NOMO-1 treated with dmso at 0.1 percent for 144 hours (cell line): ENCODE results near the gene PRELID2.
"Not testable (repeated sequence)": the region's sequence is repeated elsewhere in the genome, so short reads cannot be mapped to it uniquely, and the experiment has no call there.

Experiments
- DNase-seq: peaks from one replicate; lab custom pipeline; 2025; ENCODE audit not compliant: unreplicated experiment; lab: John Stamatoyannopoulos, UW

Gene PRELID2

DNA sequence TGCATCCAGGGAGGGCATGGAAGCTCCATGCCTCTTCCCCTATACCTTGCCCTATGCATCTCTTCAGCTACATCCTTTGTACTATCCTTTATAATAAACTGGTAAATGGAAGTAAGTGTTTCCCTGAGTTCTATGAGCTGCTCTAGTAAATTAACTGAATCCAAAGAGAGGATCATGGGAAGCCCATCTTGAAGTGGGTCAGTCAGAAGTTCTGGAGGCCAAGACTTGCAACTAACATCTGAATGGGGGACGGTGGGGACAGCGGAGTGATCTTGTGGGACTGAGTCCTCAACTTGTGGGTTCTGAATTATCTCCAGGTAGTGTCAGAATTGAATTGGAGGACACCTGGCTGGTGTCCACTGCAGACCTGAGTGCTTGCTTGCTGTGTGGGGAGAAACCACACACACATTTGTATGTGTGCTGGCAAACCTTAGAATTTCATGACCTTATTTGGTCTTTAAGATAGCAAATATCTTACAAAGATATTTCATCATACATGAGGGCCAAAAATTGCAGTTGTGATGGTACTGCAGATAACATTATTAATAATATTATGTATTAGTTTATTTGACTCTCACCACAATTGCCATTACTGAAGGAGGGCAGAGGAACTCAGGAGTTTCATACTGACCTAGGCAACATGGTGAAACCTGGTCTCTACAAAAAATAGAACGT, 5.5 kb upstream of the PRELID2 start:
- no peak for DNase-seq

DNA sequence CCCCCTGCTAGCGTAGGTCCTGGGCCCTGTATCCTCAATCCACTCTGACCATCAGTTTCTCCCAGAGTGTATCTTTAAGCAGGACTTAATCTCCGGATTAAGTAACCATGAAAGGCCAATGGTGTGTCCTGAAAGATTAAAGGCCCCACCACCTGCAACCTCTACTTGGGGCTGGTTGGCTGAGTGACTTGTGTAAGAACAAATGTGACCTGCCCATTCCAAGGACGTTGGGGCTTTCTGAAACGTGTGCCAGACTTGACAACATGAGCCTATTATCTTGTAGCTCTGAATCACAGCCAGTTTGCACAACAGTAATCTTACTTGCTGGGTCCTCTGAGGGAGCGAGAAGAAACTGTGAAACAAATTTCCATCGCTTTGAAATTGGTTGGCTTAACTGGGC, 3.1 kb upstream of the PRELID2 start:
- DNase-seq, result no peak

DNA sequence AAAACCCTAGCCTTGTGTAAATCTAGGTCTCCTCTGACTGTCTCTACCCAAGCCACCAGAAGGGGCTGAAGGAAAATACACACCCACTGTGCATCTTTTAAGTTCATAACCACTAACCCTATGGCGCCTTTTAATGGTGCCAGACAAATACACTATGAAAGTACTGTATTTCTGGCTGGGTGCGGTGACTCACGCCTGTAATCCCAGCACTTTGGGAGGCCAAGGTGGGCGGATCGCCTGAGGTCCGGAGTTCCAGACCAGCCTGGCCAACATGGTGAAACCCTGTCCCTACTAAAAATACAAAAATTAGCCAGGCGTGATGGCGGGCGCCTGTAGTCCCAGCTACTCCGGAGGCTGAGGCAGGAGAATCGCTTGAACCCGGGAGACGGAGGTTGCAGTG, 1.1 kb upstream of the PRELID2 start:
- DNase-seq, result not testable (repeated sequence)

DNA sequence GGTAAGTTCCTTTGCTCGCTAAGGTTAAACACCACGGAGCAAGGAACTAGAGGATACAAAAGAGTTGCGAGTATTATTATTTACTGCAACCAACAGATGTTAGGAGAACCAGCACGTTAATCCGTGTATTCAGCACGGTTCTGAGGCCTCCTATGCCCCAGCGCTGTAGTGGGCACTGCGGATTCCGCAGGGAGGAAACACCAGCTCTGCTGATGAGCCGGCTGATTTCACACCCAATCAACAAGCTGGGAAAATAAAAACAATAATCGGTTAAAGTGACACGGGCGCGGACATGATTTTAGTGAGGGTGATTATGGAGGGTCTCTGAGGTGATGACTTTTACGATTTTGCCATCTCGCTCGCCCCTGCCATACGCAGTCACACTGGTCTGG, 702 bp upstream of the PRELID2 start:
- no peak for DNase-seq

DNA sequence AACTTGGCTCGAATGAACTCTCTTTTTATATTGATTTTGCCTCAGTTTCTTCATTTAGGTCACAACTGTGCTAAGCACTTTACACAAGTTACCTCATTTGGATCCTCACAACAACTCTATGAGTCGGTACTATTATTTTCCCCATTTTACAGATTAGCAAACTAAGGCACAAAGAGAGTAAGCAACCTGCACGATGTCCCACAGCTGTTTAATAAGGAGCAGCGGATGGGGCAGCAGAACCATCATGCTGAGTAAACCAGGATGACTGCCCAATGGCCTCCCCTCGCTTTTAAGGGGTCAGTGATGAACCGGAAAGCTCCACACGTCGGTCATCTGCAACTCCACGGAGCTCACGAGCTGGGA, 607 bp downstream of the PRELID2 start:
- no peak for DNase-seq

DNA sequence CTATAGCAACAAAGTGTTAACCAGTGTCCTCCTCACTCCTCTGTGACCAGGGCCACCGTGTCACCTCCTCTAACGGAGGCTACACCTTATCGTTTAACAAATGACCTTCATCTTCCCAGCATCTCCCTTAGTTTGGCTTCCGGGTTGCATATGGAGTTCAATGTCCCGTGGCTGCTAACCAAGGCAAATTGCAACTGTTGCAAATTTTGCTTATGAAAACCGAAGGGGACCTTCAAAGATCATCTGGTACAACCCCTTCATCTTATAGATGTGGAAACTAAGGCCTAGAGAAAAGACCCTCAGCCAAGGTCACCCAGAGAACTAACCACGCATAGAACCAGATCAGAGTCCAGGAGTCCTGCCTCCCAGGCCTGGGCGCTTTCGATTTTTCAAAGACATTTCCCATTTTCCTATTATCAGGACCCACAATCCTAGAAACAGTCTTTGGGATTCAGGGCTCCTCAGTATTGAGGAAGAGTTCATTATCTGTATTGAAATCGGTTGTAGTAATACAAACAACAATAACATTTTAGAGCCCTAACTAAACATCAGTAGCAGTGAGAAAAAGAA, 1.4 kb downstream of the PRELID2 start:
- no peak for DNase-seq

DNA sequence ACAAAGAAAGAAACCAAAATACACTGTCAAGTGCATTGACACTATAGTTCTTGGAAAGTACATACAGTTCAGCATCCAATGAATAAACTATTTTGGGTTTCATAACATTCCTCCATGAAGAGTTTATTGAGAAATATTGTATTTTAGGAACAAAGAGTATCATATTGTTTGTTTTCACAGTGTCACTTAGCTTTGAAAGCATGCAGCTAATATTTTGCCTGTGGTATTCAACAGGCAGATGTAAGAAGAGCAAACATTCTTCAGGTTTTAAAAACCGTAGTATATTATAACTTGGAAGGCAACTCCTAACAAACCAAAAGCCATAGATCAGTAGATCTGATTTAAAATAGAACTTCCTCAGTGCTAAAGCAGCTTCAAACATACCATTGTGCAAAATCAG, 4.5 kb downstream of the PRELID2 start:
- no peak for DNase-seq

DNA sequence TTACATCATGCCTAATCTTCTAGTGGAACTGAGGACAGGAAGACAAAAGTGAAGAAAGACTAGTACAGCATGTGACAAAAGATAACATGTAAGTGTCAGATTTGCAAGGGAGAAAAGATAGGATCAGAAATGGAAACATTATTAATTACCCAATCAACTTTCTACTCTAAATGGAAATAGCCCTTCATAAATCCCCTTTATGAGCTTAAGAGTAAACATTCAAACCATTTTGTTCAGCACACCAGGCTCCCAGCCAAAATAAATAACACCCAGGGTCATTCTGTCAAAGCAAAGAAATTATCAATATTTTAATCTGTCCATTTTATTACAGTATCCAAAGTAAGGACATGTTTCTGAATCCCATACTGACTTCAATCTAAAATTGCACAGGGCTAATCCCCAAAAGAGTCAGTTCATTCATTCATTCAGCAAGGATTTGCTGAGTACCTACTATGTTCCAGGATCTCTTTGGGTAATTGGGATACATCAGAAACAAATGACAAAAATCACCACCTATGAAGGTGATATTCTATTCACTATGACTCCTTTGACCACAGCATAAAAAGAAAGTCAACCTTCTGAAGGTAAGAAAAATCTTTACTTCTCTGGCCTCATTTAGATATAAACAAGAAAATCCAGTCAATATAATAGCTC, 5.3 kb downstream of the PRELID2 start:
- no peak for DNase-seq

DNA sequence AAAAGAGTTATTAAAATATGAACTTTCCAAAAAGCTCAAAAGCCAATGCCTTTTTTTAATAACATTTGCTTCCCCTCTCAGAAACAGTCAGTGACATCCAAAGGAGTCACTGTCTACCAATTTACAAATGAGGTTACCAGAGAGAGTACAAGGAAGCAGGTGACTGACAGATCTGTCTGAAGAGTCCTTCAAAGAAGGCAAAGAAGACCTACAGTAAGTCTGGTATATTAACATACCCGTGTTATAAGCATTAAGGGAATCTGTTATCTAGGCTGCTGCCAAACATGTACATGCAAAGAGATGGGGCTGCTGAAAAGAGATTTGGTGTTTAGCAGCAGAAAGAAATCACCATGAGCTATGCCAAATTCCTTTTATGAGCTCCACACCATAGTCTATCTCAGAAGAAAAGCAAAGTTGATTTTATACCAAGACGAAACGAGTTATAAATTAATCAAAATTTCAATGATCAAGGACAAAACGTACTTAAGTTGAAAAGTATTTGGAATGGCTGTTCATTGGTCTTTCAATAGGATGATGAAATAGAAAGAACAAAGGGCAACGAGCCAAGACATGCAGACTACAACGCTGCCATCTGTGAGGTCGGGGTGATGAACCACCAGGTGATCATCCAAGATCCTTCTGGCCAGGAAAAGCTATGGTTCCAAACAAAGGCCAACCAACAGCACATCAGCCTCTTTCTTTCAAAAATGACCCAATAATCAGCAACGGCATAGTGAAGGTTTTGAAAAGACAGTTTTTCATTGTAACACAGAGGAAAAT, 8.1 kb downstream of the PRELID2 start:
- no peak for DNase-seq

DNA sequence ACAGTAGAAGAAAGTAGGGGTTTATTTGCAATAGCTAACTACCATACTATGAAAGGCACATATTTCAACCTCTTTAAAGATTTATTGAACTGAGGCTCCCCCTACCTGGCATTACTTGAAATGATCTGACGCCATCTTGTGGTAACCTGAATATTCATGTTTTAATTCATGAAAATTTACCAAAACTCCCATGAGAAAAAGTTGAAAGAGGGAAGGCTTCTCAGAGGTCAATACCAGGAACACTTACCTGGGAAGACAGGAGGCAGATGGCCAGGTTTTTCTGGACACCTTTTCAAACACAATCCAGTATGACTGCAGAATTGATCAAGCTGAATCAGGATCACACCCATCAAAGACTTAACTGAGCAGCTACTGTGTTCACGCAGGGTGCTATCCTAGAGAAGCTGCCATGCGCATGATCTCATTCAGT, 9.4 kb downstream of the PRELID2 start:
- peak; percentile 5 for DNase-seq

DNA sequence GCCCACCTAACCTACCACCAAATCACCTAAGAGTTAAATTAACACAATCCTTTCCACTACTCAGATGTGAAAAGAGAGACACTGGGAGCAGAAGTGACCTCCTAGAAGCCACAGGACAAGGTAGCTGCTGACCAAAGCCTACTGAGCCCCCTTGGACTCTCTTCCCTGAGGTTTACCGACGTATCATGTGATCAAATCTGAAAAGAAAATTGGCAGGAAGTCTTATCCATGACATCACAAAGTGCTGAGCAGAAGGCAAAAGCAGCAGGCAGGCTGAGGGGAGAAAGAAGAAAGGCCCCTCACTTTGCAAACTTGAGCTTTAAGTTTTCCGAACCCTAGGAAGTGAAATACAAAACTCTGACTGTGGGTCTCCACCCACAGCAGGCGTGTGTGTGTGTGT, 11.1 kb downstream of the PRELID2 start:
- no peak for DNase-seq

DNA sequence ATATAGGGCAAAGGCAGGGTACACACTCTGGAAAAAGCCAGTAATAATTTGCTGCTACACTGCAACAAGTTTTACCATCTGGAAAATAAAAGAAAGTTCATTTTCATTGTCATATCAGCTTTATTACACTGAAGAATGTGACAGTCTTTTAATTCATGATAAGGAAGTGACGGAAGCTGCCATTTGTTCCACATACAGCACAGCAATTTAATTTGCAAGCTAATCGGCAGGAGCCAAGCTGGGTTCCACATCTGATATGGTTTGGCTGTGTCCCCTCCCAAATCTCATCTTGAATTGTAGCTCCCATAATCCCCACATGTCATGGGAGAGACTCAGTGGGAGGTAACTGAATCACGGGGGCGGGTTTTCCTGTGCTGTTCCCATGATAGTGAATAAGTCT, 16.5 kb downstream of the PRELID2 start:
- no peak for DNase-seq

DNA sequence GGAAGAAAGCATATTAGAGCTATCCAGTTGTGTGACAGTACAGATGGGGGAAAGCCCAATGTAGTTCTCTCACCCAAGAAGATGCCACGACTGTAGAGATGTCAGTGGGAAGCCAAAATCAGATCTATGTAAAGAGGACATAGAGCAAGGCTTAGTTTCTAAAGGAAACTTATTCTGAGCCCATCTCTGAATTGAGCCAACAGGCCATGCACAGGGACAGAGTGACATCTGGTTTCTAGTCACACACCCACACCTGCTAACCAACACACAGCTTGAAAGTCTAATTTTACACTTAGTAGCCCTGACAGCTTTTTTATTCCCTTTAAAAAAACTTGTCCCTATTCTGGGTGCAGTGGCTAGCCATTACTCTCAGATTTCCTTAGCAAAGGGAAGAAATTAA, 22.3 kb downstream of the PRELID2 start:
- DNase-seq, result no peak

DNA sequence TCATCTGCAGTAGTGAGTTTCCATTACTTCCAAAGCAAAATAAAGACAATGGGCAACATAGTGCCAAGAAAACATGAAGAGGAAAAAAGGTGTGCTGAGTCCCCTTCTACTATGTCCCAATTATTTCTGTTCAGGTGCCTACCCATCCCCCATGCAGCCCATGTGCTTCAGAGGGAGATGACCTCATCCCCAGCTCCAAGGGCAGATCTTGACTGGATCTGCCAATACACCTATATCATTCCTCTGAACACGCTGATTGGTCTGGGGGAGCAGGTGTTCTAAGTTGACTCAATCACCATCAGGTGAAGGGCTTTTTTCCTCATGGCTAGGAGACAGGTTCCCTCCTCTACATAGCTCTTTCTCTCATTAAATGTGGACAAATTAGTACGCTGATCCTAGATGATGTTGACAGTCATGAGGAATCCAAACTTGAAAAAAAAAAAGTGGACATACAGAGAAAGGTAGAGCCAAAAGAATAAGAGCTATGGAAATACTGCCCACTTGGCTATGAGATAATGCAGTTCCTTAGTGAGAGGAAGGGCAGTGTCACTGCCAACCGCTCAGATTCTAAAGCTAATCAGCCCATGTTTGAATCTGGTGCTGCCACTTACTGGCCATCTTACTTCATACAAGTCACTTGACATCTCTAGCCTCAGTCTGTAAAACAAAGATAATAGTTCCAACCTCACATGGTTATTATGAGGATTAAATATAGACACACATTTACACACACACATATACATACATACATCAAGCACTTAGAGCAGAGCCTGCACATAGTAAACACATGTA, 23.1 kb downstream of the PRELID2 start:
- no peak for DNase-seq

DNA sequence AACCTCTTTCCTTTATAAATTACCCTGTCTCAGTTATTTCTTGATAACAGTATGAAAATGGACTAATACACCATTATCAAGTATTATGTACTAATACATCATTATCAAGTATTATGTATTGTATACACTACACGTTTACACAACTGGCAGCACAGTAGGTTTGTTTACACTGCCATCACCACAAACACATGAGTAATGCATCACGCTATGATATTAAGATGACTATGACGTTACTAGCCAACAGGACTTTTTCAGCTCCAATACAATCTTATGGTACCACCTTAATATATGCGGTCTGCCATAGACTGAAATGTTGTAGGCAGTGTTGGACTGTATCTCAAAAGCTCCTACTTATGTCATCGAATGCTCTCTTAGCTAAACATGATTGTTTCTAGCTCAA, 28.2 kb downstream of the PRELID2 start:
- DNase-seq, result no peak

DNA sequence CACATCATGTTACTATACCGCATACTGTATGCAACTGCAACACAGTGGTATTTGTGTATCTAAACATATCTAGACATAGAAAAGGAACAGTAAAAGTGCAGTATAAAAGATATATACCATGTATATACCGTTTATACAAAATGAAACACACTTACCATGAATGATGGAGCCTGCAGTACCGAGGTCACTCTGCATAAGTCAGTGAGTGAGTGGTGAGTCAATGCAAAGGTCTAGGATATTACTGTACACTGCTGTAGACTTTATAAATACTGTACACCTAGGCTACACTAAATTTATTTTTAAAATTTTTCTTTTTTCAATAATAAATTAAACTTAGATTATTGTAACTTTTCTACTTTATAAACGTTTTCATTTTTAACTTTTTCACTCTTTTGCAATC, 29.3 kb downstream of the PRELID2 start:
- DNase-seq, result no peak

DNA sequence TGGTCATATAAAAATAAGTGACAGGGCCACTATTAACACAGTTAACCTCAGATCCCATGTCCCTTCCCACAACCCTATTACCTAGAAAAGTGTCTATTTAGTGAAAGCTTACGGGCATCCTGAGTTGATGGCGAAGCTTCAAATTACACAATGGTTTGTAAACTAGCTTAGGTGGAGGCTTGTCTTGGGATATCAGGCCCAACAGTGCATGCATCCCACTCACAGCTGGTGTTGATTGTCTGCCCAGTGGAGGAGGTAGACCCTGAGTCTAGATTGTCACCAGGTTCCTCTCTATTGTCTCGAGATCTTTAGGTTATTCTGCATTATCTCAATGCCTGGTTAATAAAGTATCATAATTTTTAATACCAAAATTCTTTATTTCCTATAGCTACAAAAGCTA, 30.4 kb downstream of the PRELID2 start:
- DNase-seq, result no peak

DNA sequence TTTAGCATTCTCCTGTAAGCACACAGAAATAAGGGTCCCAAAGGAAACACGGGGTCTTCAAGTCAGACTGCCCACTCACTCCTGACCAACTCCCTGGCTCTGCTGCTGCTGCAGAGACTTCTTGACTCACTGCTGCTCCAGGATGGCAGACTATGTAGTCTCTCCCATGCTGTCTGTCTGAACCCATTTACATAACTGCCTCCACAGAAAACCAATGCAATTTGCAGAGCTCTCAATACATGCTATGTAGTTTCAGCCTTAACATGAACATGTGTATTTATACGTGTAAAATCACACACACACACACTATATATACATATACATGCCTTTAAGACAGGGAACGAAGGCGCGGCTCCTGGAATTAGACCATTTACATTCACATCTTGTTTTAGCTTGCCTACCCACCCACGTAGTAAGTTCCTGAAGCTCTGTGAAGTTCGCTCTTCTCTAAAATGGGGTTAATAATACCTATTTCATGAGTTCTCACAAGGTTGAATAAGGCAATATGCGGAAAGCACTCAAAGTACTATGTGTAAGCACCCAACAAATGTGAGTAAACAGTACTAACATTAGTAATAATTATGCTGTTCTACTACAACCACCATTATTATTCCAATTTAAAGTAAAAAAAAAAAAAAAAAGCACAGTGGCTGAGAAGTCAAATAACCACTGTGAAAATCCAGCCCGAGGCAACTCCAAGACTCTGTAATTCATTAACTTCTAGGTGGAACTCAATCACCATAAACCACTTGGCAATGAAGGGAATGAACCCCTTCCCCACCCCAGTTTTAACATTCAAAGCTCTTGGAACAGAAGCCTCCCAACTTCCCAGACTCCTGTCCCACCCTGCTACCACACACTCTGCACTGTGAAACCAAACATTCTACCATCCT, 31.8 kb downstream of the PRELID2 start:
- DNase-seq, result no peak

DNA sequence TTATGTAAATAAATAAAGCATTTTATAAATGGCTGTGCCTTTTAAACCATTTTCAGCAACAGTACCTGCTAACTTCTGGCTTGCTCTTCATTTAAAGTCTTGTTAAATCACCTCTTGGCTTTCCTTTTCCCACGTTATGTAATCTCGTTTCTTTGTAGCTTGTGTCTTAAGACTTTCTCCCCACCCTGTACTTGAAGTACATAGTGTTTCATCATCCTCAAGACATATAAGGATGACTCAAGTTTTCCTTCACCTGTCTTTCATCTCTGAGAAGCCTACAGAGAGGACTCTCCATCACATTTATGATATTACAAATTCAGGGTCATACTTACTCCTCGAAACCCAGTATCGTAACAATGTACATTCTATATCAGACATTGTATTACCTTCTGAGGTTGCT, 33.9 kb downstream of the PRELID2 start:
- no peak for DNase-seq

DNA sequence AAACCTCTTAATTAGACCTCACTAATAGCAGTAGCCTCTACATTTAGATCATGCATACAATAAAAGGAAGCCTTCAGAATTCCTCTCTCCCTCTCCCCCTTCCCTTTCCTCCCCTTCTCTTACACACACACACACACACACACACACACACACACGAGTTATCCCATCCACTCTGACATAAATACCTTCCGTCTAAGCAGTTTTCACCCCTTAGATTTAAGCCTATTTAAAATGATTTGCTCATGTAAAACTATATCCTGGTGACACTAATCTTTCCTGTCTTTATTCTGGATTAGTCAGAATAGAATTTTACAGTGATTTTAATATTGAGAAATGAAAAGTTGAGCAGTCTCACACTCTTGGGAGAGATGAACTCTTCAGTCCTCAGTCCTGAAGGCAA, 35.0 kb downstream of the PRELID2 start:
- no peak for DNase-seq
